KMS-11 (cell line): Measurements from ENCODE around the gene PLIN4.

Experiments
- H2AFZ ChIP-seq: fragments of 200-600 bp; sonication (generic); 2 replicates; pipeline ENCODE4 v1.6.1; 2016; ENCODE audit warnings: antibody characterized with exemption, mixed run types, low read depth
- H3K27ac ChIP-seq: fragments of 200-600 bp; sonication (generic); 2 replicates; pipeline ENCODE4 v1.6.1; 2016; ENCODE audit warnings: mild to moderate bottlenecking, mixed run types
- H3K27me3 ChIP-seq: fragments of 200-600 bp; sonication (generic); 2 replicates; pipeline ENCODE4 v1.6.1; 2017; ENCODE audit warnings: mild to moderate bottlenecking, low read depth, mixed run types, moderate library complexity; ENCODE audit not compliant: insufficient read depth
- H3K36me3 ChIP-seq: fragments of 200-600 bp; sonication (generic); 2 replicates; pipeline ENCODE4 v1.6.1; 2017; ENCODE audit warnings: mild to moderate bottlenecking, mixed run types; ENCODE audit not compliant: insufficient read depth
- H3K4me1 ChIP-seq: fragments of 200-600 bp; sonication (generic); 2 replicates; pipeline ENCODE4 v1.6.1; 2016; ENCODE audit warnings: mild to moderate bottlenecking, low read depth, mixed run types; ENCODE audit not compliant: poor library complexity, severe bottlenecking
- H3K4me2 ChIP-seq: fragments of 200-600 bp; sonication (generic); 2 replicates; pipeline ENCODE4 v1.7.0; 2016; ENCODE audit warnings: mild to moderate bottlenecking, mixed run types
- H3K4me3 ChIP-seq: fragments of 200-600 bp; sonication (generic); IDR thresholded peaks from 2 replicates; pipeline ENCODE4 v1.6.1; 2017; ENCODE audit warnings: low read depth, low read length, mixed read lengths; ENCODE audit not compliant: insufficient read depth
- H3K79me2 ChIP-seq: fragments of 200-600 bp; sonication (generic); 2 replicates; pipeline ENCODE4 v1.6.1; 2016; ENCODE audit warnings: low read depth, mixed run types; ENCODE audit not compliant: insufficient read depth
- H3K9ac ChIP-seq: fragments of 200-600 bp; sonication (generic); 2 replicates; pipeline ENCODE4 v1.6.1; 2016; ENCODE audit warnings: mild to moderate bottlenecking, mixed run types
- H4K20me1 ChIP-seq: fragments of 200-600 bp; sonication (generic); 2 replicates; pipeline ENCODE4 v1.6.1; 2016; ENCODE audit warnings: mild to moderate bottlenecking, mixed run types; ENCODE audit not compliant: insufficient read depth
- CTCF ChIP-seq: fragments of 200-600 bp; sonication (generic); conservative IDR thresholded peaks from 2 replicates; pipeline ENCODE4 v1.6.1; 2017; ENCODE audit warnings: low read depth, mild to moderate bottlenecking, antibody characterized with exemption, low read length, moderate library complexity, mixed read lengths

PLIN4 gene

GRCh38 chr19:4517451-4518057 is 732 bp downstream of the PLIN4 start:
- Histone ChIP-seq H3K27me3 (peaks cover 79% of the 10 kb centered on the region), H2AFZ (no peak overlapping the region), H3K4me3 (no peak overlapping the region), H3K4me1 (no peaks in the 10 kb centered on the region), H4K20me1 (no peaks in the 10 kb centered on the region), H3K27ac (no peak overlapping the region), H3K79me2 (no peaks in the 10 kb centered on the region), H3K9ac (no peak overlapping the region), H3K36me3 (no peaks in the 10 kb centered on the region), H3K4me2 (no peak overlapping the region)
- no peak for TF ChIP-seq CTCF

- Histone ChIP-seq H3K79me2 (no peaks in the 10 kb centered on the region), H3K4me1 (no peaks in the 10 kb centered on the region), H3K27me3 (peaks cover 74% of the 10 kb centered on the region), H2AFZ (no peak overlapping the region), H3K36me3 (no peaks in the 10 kb centered on the region), H3K4me2 (no peak overlapping the region), H3K4me3 (no peak overlapping the region), H3K27ac (no peak overlapping the region), H3K9ac (no peak overlapping the region), H4K20me1 (no peaks in the 10 kb centered on the region)
- TF ChIP-seq CTCF, result no peak
These were observed 1.4 kb downstream of the PLIN4 start for GRCh38 chr19:4516939-4517300.

GRCh38 chr19:4516199-4516938 is 1.9 kb downstream of the PLIN4 start:
- H3K4me2 ChIP-seq, result no peak overlapping the region

GRCh38 chr19:4515732-4516131 is 2.6 kb downstream of the PLIN4 start:
- H3K4me3 ChIP-seq, result no peak overlapping the region
- no peaks in the 10 kb centered on the region for H3K4me1 ChIP-seq
- peaks cover 63% of the 10 kb centered on the region for H3K27me3 ChIP-seq
- no peak overlapping the region for H2AFZ ChIP-seq
- no peak for TF ChIP-seq CTCF
- no peak overlapping the region for H3K9ac ChIP-seq
- no peaks in the 10 kb centered on the region for H3K79me2 ChIP-seq
- H4K20me1 ChIP-seq, result no peaks in the 10 kb centered on the region
- H3K27ac ChIP-seq, result no peak overlapping the region
- H3K36me3 ChIP-seq, result no peaks in the 10 kb centered on the region
- no peak overlapping the region for H3K4me2 ChIP-seq

More at GRCh38 chr19:4516199-4516938, 1.9 kb downstream of the PLIN4 start:
- H3K9ac ChIP-seq, result no peak overlapping the region
- H3K27ac ChIP-seq, result no peak overlapping the region
- no peak overlapping the region for H2AFZ ChIP-seq
- no peaks in the 10 kb centered on the region for H3K4me1 ChIP-seq
- no peaks in the 10 kb centered on the region for H3K36me3 ChIP-seq
- H4K20me1 ChIP-seq, result no peaks in the 10 kb centered on the region
- no peaks in the 10 kb centered on the region for H3K79me2 ChIP-seq
- no peak for TF ChIP-seq CTCF
- H3K27me3 ChIP-seq, result peaks cover 69% of the 10 kb centered on the region
- H3K4me3 ChIP-seq, result no peak overlapping the region
